ENCODE data around the gene BCKDHA.
A peak's percentile ranks its signal among the peaks of the same experiment; 100 is the strongest.

BCKDHA gene

DNA sequence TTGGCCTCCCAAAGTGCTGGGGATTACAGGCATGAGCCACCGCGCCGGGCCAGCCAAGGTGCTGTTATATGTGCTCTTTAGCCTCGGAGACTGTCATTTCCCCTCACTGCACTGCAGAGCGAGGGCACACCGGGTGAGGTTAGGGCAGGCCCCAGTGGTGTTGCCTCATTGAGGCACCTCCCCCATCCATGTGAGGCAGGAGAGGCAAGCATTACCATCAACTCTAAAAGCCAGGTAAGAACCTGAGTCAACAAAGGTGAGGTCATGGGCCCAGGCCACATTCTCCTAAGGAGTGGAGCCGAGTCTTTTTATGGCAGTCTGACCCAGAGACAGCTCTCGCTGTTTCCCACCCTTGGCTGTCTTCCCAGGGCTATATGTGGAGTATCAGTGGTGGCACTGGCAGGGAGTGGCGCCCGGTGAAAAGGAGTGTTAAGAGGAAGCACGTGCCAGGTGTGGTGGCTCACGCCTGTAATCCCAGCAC lies 18.6 kb downstream of the BCKDHA start:
- Histone ChIP-seq H3K4me1 (ENCODE audit: control insufficient read depth in 1 of 2, insufficient read depth in 2 of 2, low read length in 2 of 2) (no peaks in the 10 kb centered on the region), H3K9me3 (ENCODE audit: insufficient read depth, low read depth, low read length) (peaks cover 3% of the 10 kb centered on the region), H3K79me2 (ENCODE audit: control insufficient read depth, insufficient read depth, low read length, poor library complexity) (no peaks in the 10 kb centered on the region), H3K4ac (ENCODE audit: low read depth, low read length) (no peak overlapping the region), H2BK12ac (ENCODE audit: low read length) (no peak overlapping the region), H2AFZ (ENCODE audit: insufficient read depth, low read length, poor library complexity) (no peak overlapping the region), H3K27ac (ENCODE audit: low read depth, low read length) (no peak overlapping the region), H2AK5ac (ENCODE audit: low read length) (no peak overlapping the region), H3K23ac (ENCODE audit: low read length) (no peak overlapping the region), H2BK120ac (ENCODE audit: insufficient read depth, low read length, poor library complexity) (no peak overlapping the region), H3K14ac (ENCODE audit: low read length) (no peak overlapping the region), H4K91ac (ENCODE audit: low read depth, low read length) (no peak overlapping the region), H3K79me1 (ENCODE audit: low read length) (no peaks in the 10 kb centered on the region), H3K27me3 (ENCODE audit: insufficient read depth, low read length) (no peaks in the 10 kb centered on the region), H3K9ac (ENCODE audit: low read length) (no peak overlapping the region), H3K36me3 (ENCODE audit: control insufficient read depth in 1 of 2, insufficient read depth in 2 of 2, low read length in 2 of 2) (peaks cover 28 to 34% of the 10 kb centered on the region in 2 experiments), H2BK5ac (ENCODE audit: low read depth, low read length, poor library complexity) (no peak overlapping the region), H4K8ac (ENCODE audit: low read depth, low read length) (no peak overlapping the region), H3K18ac (ENCODE audit: low read length) (no peak overlapping the region), H3K4me3 (ENCODE audit: low read depth, low read length) (no peak overlapping the region), H3K4me2 (ENCODE audit: low read length) (no peak overlapping the region), H4K12ac (ENCODE audit: low read depth, low read length) (no peak overlapping the region)
- WGBS (ENCODE audit: extremely low coverage, insufficient coverage, insufficient read length) = no CpG with 5 or more reads among the region's 12 CpGs
- no peak for DNase-seq

GRCh38 chr19:41420101-41420880 lies 22.7 kb downstream of the BCKDHA start:
- Histone ChIP-seq H2AFZ (ENCODE audit: insufficient read depth, low read length, poor library complexity) (no peak overlapping the region), H3K23ac (ENCODE audit: low read length) (no peak overlapping the region), H4K91ac (ENCODE audit: low read depth, low read length) (no peak overlapping the region), H3K4me3 (ENCODE audit: low read depth, low read length) (no peak overlapping the region), H3K18ac (ENCODE audit: low read length) (no peak overlapping the region), H3K4ac (ENCODE audit: low read depth, low read length) (no peak overlapping the region), H2BK120ac (ENCODE audit: insufficient read depth, low read length, poor library complexity) (no peak overlapping the region), H3K27ac (ENCODE audit: low read depth, low read length) (no peak overlapping the region), H2BK5ac (ENCODE audit: low read depth, low read length, poor library complexity) (no peak overlapping the region), H3K9ac (ENCODE audit: low read length) (no peak overlapping the region), H3K79me1 (ENCODE audit: low read length) (no peaks in the 10 kb centered on the region), H2BK12ac (ENCODE audit: low read length) (no peak overlapping the region), H3K4me1 (ENCODE audit: control insufficient read depth in 1 of 2, insufficient read depth in 2 of 2, low read length in 2 of 2) (no peaks in the 10 kb centered on the region), H4K12ac (ENCODE audit: low read depth, low read length) (no peak overlapping the region), H3K79me2 (ENCODE audit: control insufficient read depth, insufficient read depth, low read length, poor library complexity) (no peaks in the 10 kb centered on the region), H3K9me3 (ENCODE audit: insufficient read depth, low read depth, low read length) (peaks cover 3% of the 10 kb centered on the region), H3K36me3 (ENCODE audit: control insufficient read depth in 1 of 2, insufficient read depth in 2 of 2, low read length in 2 of 2) (peaks cover 32 to 40% of the 10 kb centered on the region in 2 experiments), H2AK5ac (ENCODE audit: low read length) (no peak overlapping the region), H3K27me3 (ENCODE audit: insufficient read depth, low read length) (no peaks in the 10 kb centered on the region), H4K8ac (ENCODE audit: low read depth, low read length) (no peak overlapping the region), H3K14ac (ENCODE audit: low read length) (no peak overlapping the region), H3K4me2 (ENCODE audit: low read length) (no peak overlapping the region)
- DNase-seq = peak in 1 of 2 donors; percentile 13
- WGBS (ENCODE audit: extremely low coverage, insufficient coverage, insufficient read length) = no CpG with 5 or more reads among the region's 8 CpGs

DNA sequence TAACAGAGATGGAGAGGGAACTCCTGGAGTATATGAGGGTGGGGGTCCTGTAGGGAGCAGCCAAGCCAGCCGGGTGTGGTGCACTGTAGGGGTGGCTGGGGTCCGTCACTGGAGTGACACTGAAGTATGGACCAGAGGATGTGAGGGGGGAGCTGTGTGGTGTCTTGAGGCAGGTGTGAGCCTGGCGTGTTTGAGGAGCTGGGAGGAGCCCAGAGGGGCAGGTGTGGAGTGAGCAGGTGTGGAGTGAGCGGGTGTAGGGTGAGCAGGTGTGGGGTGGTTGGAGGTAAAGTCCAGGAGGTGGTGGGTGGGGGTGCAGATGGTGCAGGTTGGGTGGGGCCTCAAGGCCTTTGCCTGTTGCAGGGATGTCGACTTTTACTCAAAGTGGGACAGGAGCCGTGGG lies 23.7 kb downstream of the BCKDHA start:
- no peak overlapping the region for H2AFZ ChIP-seq (ENCODE audit: insufficient read depth, low read length, poor library complexity)
- H3K23ac ChIP-seq (ENCODE audit: low read length) = no peak overlapping the region
- no peaks in the 10 kb centered on the region for H3K79me2 ChIP-seq (ENCODE audit: control insufficient read depth, insufficient read depth, low read length, poor library complexity)
- WGBS (ENCODE audit: extremely low coverage, insufficient coverage, insufficient read length) = no CpG with 5 or more reads among the region's 6 CpGs
- H3K79me1 ChIP-seq (ENCODE audit: low read length) = no peaks in the 10 kb centered on the region
- H3K4me2 ChIP-seq (ENCODE audit: low read length) = no peak overlapping the region
- no peak for DNase-seq
- no peak overlapping the region for H3K9ac ChIP-seq (ENCODE audit: low read length)
- H3K4ac ChIP-seq (ENCODE audit: low read depth, low read length) = no peak overlapping the region
- H3K4me1 ChIP-seq (ENCODE audit: control insufficient read depth in 1 of 2, insufficient read depth in 2 of 2, low read length in 2 of 2) = no peaks in the 10 kb centered on the region
- no peaks in the 10 kb centered on the region for H3K27me3 ChIP-seq (ENCODE audit: insufficient read depth, low read length)
- no peak overlapping the region for H3K18ac ChIP-seq (ENCODE audit: low read length)
- no peak overlapping the region for H2BK120ac ChIP-seq (ENCODE audit: insufficient read depth, low read length, poor library complexity)
- peaks cover 41 to 44% of the 10 kb centered on the region in 2 experiments for H3K36me3 ChIP-seq (ENCODE audit: control insufficient read depth in 1 of 2, insufficient read depth in 2 of 2, low read length in 2 of 2)
- no peak overlapping the region for H2BK5ac ChIP-seq (ENCODE audit: low read depth, low read length, poor library complexity)
- no peak overlapping the region for H4K12ac ChIP-seq (ENCODE audit: low read depth, low read length)
- H3K14ac ChIP-seq (ENCODE audit: low read length) = no peak overlapping the region
- H2BK12ac ChIP-seq (ENCODE audit: low read length) = no peak overlapping the region
- no peak overlapping the region for H4K8ac ChIP-seq (ENCODE audit: low read depth, low read length)
- no peak overlapping the region for H3K4me3 ChIP-seq (ENCODE audit: low read depth, low read length)
- no peak overlapping the region for H4K91ac ChIP-seq (ENCODE audit: low read depth, low read length)
- H3K9me3 ChIP-seq (ENCODE audit: insufficient read depth, low read depth, low read length) = peaks cover under 1% of the 10 kb centered on the region
- H3K27ac ChIP-seq (ENCODE audit: low read depth, low read length) = no peak overlapping the region
- no peak overlapping the region for H2AK5ac ChIP-seq (ENCODE audit: low read length)

- Histone ChIP-seq H2BK5ac (ENCODE audit: low read depth, low read length, poor library complexity) (no peak overlapping the region), H3K36me3 (ENCODE audit: control insufficient read depth in 1 of 2, insufficient read depth in 2 of 2, low read length in 2 of 2) (peaks cover 42 to 44% of the 10 kb centered on the region in 2 experiments), H4K91ac (ENCODE audit: low read depth, low read length) (no peak overlapping the region), H3K9ac (ENCODE audit: low read length) (no peak overlapping the region), H3K18ac (ENCODE audit: low read length) (no peak overlapping the region), H2BK120ac (ENCODE audit: insufficient read depth, low read length, poor library complexity) (no peak overlapping the region), H4K8ac (ENCODE audit: low read depth, low read length) (no peak overlapping the region), H3K79me2 (ENCODE audit: control insufficient read depth, insufficient read depth, low read length, poor library complexity) (no peaks in the 10 kb centered on the region), H3K9me3 (ENCODE audit: insufficient read depth, low read depth, low read length) (no peaks in the 10 kb centered on the region), H3K4me2 (ENCODE audit: low read length) (no peak overlapping the region), H4K12ac (ENCODE audit: low read depth, low read length) (no peak overlapping the region), H2AK5ac (ENCODE audit: low read length) (no peak overlapping the region), H3K23ac (ENCODE audit: low read length) (no peak overlapping the region), H3K4me1 (ENCODE audit: control insufficient read depth in 1 of 2, insufficient read depth in 2 of 2, low read length in 2 of 2) (peaks cover 4 to 6% of the 10 kb centered on the region in 2 experiments), H2BK12ac (ENCODE audit: low read length) (no peak overlapping the region), H2AFZ (ENCODE audit: insufficient read depth, low read length, poor library complexity) (no peak overlapping the region), H3K14ac (ENCODE audit: low read length) (no peak overlapping the region), H3K4ac (ENCODE audit: low read depth, low read length) (no peak overlapping the region), H3K27me3 (ENCODE audit: insufficient read depth, low read length) (no peaks in the 10 kb centered on the region), H3K4me3 (ENCODE audit: low read depth, low read length) (no peak overlapping the region), H3K79me1 (ENCODE audit: low read length) (peaks cover 2% of the 10 kb centered on the region), H3K27ac (ENCODE audit: low read depth, low read length) (no peak overlapping the region)
- no peak for DNase-seq
- WGBS (ENCODE audit: extremely low coverage, insufficient coverage, insufficient read length) = no CpG with 5 or more reads among the region's 20 CpGs
These were observed 24.4 kb downstream of the BCKDHA start for GRCh38 chr19:41421973-41422372.

All from trophoblast cell (in vitro differentiated cells and primary cell).